ENCODE measurements around the gene IVD. TPM values are rescaled to one million over a fixed set of nuclear protein-coding genes. Genes with fewer than 3 reads are reported as not detected.

Gene IVD
- total and polyA plus RNA-seq, 2 donors (not counting 1 experiment from before 2014, with no cell fraction given), result 41.7 to 106 TPM

DNA sequence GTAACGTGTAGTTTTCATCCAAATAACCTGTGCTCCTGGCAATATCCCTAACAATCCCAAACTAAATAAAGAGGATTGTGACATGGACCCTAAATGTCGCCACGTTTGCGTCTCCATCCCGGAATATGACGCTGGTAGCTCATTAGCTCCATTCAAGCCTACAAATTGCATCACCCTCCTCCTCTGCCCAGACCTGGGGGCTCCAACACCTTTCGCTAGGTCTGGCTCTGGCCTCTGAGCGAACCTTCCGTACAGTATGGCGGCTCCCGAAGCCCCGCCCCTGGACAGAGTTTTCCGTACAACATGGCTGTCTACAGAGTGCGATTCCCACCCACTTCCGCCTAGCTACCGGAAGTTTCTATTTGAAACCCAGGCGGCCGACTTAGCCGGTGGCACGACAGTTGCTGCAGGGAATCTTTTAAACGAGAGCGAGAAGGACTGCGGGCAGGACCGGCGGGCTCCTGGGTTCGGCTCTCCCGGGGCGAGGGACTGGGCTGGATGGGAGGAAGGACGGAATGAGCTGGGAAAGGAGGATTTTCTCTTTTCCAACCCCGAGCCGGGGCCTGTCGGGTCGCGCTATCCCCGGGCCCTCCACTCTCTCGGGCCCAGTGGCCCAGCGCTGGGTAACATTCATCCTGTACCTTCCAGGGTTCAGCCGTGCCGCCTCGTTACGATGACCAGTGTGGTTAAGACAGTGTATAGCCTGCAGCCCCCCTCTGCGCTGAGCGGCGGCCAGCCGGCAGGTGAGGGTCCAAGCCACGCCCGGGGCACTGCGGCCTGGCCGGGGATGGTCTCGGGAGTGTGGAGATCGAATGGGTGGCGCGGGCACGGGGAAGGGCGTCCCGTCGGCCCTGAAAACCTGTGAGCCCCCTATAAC, 22.8 kb upstream of the IVD start, which contains the start of gene KNSTRN:
Gene KNSTRN (plus strand): TSS at position 142 of the 877 bp plus-strand sequence. CDS start 115 bp downstream, at position 257.
- peak within 1 kb of the TSS; percentile 53 to 89 (median 84) for H3K4me3 ChIP-seq (ENCODE audit: control extremely low read depth in 1 of 5, extremely low read depth in 1 of 5, insufficient read depth in 1 of 5, low read depth in 2 of 5, low read length in 4 of 5)
- peak within 1 kb of the TSS in 1 of 2 donors; percentile 40 for H3K27ac ChIP-seq (ENCODE audit: low read length in 2 of 2)
- H3K27me3 ChIP-seq (replicated peaks in 1 of 4; ENCODE audit: control extremely low read depth in 1 of 4, control insufficient read depth in 3 of 4, insufficient read depth in 4 of 4, low read length in 3 of 4), result no peaks in the 10 kb centered on the region
- H2AFZ ChIP-seq (ENCODE audit: insufficient read depth, low read depth, low read length, poor library complexity, severe bottlenecking), result peak within 1 kb of the TSS; percentile 96
- TF ChIP-seq, protein P1, sequence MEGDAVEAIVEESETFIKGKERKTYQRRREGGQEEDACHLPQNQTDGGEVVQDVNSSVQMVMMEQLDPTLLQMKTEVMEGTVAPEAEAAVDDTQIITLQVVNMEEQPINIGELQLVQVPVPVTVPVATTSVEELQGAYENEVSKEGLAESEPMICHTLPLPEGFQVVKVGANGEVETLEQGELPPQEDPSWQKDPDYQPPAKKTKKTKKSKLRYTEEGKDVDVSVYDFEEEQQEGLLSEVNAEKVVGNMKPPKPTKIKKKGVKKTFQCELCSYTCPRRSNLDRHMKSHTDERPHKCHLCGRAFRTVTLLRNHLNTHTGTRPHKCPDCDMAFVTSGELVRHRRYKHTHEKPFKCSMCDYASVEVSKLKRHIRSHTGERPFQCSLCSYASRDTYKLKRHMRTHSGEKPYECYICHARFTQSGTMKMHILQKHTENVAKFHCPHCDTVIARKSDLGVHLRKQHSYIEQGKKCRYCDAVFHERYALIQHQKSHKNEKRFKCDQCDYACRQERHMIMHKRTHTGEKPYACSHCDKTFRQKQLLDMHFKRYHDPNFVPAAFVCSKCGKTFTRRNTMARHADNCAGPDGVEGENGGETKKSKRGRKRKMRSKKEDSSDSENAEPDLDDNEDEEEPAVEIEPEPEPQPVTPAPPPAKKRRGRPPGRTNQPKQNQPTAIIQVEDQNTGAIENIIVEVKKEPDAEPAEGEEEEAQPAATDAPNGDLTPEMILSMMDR (IDR thresholded peaks at IDR 0.05), result no peak
- TF ChIP-seq EZH2 (IDR thresholded peaks at IDR 0.05; ENCODE audit: borderline replicate concordance, insufficient read depth, low read depth, low read length, poor library complexity, severe bottlenecking), result no peak
- CTCF ChIA-PET, result interaction anchor here (0.7 to 2.9 kb wide), 12 partner anchors 11 to 1390 kb away, joined by 3 to 14 read pairs (median 3); partner anchors contain the start of gene INAFM2
- Mint-ChIP-seq H3K4me3 (peak within 1 kb of the TSS; percentile 98), H3K27me3 (no peaks in the 10 kb centered on the region), H3K27ac (peak within 1 kb of the TSS; percentile 82), H3K9me3 (ENCODE audit: insufficient read depth) (no peaks in the 10 kb centered on the region), H3K4me1 (peaks cover 12% of the 10 kb centered on the region)
- POLR2A ChIA-PET, result interaction anchor here (1.1 kb wide), 2 partner anchors 15 to 23 kb away, joined by 3 to 8 read pairs; partner anchors contain the start of gene IVD
- DNase-seq (peak; percentile 93), ATAC-seq (ENCODE audit: low read depth) (peak; percentile 100)
- peak within 1 kb of the TSS; percentile 94 for H3K4me2 ChIP-seq (replicated peaks; ENCODE audit: low read depth, low read length, poor library complexity, severe bottlenecking)
- H3K36me3 ChIP-seq (replicated peaks in 1 of 2; ENCODE audit: control extremely low read depth in 1 of 2, control insufficient read depth in 1 of 2, extremely low read depth in 1 of 2, insufficient read depth in 2 of 2, low read length in 1 of 2), result peaks cover 3 to 14% of the 10 kb centered on the region in 2 experiments
- H3K9me3 ChIP-seq (ENCODE audit: control extremely low read depth in 1 of 3, control insufficient read depth in 2 of 3, insufficient read depth in 1 of 3, low read length in 2 of 3), result no peaks in the 10 kb centered on the region
- H3K9ac ChIP-seq (ENCODE audit: low read length), result peak within 1 kb of the TSS; percentile 83
- H3K4me1 ChIP-seq (ENCODE audit: control insufficient read depth in 2 of 2, insufficient read depth in 2 of 2, low read length in 2 of 2), result peaks cover 6 to 13% of the 10 kb centered on the region in 2 donors
- intact Hi-C loops (cut with micrococcal nuclease), result loop anchor here (1.0 to 5.0 kb wide), 6 partner anchors 15 to 899 kb away; partner anchors contain the start of genes BAHD1, DISP2, INAFM2 and IVD
- no peaks in the 10 kb centered on the region for H4K20me1 ChIP-seq (ENCODE audit: control insufficient read depth, insufficient read depth, low read length, poor library complexity, severe bottlenecking)
- 9% methylated on average over 52 of the region's 57 CpGs for WGBS (ENCODE audit: insufficient coverage)
- peaks cover 11% of the 10 kb centered on the region for H3K79me2 ChIP-seq (ENCODE audit: control insufficient read depth, insufficient read depth, low read length)
